Measurements from ENCODE around the gene BIN1. TPM values are rescaled to one million over a fixed set of nuclear protein-coding genes. Genes with fewer than 3 reads are reported as not detected.
A peak's percentile ranks its signal among the peaks of the same experiment; 100 is the strongest.

BIN1 gene
- polyA plus RNA-seq, 4 donors, result 6.7 to 54.3 (median 28.7) TPM

GRCh38 chr2:127138281-127138680 is 31.3 kb upstream of the BIN1 start:
- no peaks in the 10 kb centered on the region for H3K27me3 ChIP-seq (ENCODE audit: control insufficient read depth in 3 of 3, insufficient read depth in 3 of 3, low read length in 3 of 3)
- no peaks in the 10 kb centered on the region for H3K9me3 ChIP-seq (ENCODE audit: control insufficient read depth in 2 of 2, insufficient read depth in 1 of 2, low read depth in 1 of 2, low read length in 1 of 2)
- H3K4me1 ChIP-seq (ENCODE audit: control insufficient read depth in 3 of 3, insufficient read depth in 2 of 3, low read depth in 1 of 3, low read length in 2 of 3), result no peaks in the 10 kb centered on the region
- no peak overlapping the region for H3K27ac ChIP-seq (ENCODE audit: low read depth in 1 of 3, low read length in 2 of 3)
- 80 to 86% (median 83%) methylated on average over 12 of the region's 12 CpGs for WGBS, 3 donors
- DNase-seq, result no peak
- H3K4me3 ChIP-seq (ENCODE audit: low read depth in 1 of 3, low read length in 3 of 3), result no peak overlapping the region
- peaks cover 0 to 2% (median 0%) of the 10 kb centered on the region in 3 donors for H3K36me3 ChIP-seq (ENCODE audit: control insufficient read depth in 3 of 3, insufficient read depth in 2 of 3, low read depth in 1 of 3, low read length in 3 of 3)
- no peak for FAIRE-seq

GRCh38 chr2:127137741-127138140 is 30.8 kb upstream of the BIN1 start:
- Histone ChIP-seq H3K4me3 (ENCODE audit: low read depth in 1 of 3, low read length in 3 of 3) (no peak overlapping the region), H3K9me3 (ENCODE audit: control insufficient read depth in 2 of 2, insufficient read depth in 1 of 2, low read depth in 1 of 2, low read length in 1 of 2) (no peaks in the 10 kb centered on the region), H3K36me3 (ENCODE audit: control insufficient read depth in 3 of 3, insufficient read depth in 2 of 3, low read depth in 1 of 3, low read length in 3 of 3) (peaks cover 0 to 2% (median 0%) of the 10 kb centered on the region in 3 donors), H3K27me3 (ENCODE audit: control insufficient read depth in 3 of 3, insufficient read depth in 3 of 3, low read length in 3 of 3) (no peaks in the 10 kb centered on the region), H3K27ac (ENCODE audit: low read depth in 1 of 3, low read length in 2 of 3) (no peak overlapping the region), H3K4me1 (ENCODE audit: control insufficient read depth in 3 of 3, insufficient read depth in 2 of 3, low read depth in 1 of 3, low read length in 2 of 3) (no peaks in the 10 kb centered on the region)
- FAIRE-seq (no peak), DNase-seq (no peak)
- WGBS, 3 donors, result 84 to 93% (median 88%) methylated on average over 15 of the region's 15 CpGs

GRCh38 chr2:127137225-127137624 is 30.3 kb upstream of the BIN1 start:
- Histone ChIP-seq H3K36me3 (ENCODE audit: control insufficient read depth in 3 of 3, insufficient read depth in 2 of 3, low read depth in 1 of 3, low read length in 3 of 3) (peaks cover 0 to 2% (median 0%) of the 10 kb centered on the region in 3 donors), H3K9me3 (ENCODE audit: control insufficient read depth in 2 of 2, insufficient read depth in 1 of 2, low read depth in 1 of 2, low read length in 1 of 2) (no peaks in the 10 kb centered on the region), H3K27ac (ENCODE audit: low read depth in 1 of 3, low read length in 2 of 3) (no peak overlapping the region), H3K27me3 (ENCODE audit: control insufficient read depth in 3 of 3, insufficient read depth in 3 of 3, low read length in 3 of 3) (no peaks in the 10 kb centered on the region), H3K4me3 (ENCODE audit: low read depth in 1 of 3, low read length in 3 of 3) (no peak overlapping the region), H3K4me1 (ENCODE audit: control insufficient read depth in 3 of 3, insufficient read depth in 2 of 3, low read depth in 1 of 3, low read length in 2 of 3) (no peaks in the 10 kb centered on the region)
- WGBS, 3 donors, result 89 to 97% (median 91%) methylated on average over 12 of the region's 12 CpGs
- DNase-seq (no peak), FAIRE-seq (no peak)

GRCh38 chr2:127134833-127135830 is 28.2 kb upstream of the BIN1 start:
- Histone ChIP-seq H3K4me3 (ENCODE audit: low read depth in 1 of 3, low read length in 3 of 3) (no peak overlapping the region), H3K27me3 (ENCODE audit: control insufficient read depth in 3 of 3, insufficient read depth in 3 of 3, low read length in 3 of 3) (no peaks in the 10 kb centered on the region), H3K36me3 (ENCODE audit: control insufficient read depth in 3 of 3, insufficient read depth in 2 of 3, low read depth in 1 of 3, low read length in 3 of 3) (peaks cover 0 to 2% (median 0%) of the 10 kb centered on the region in 3 donors), H3K4me1 (ENCODE audit: control insufficient read depth in 3 of 3, insufficient read depth in 2 of 3, low read depth in 1 of 3, low read length in 2 of 3) (no peaks in the 10 kb centered on the region), H3K27ac (ENCODE audit: low read depth in 1 of 3, low read length in 2 of 3) (no peak overlapping the region), H3K9me3 (ENCODE audit: control insufficient read depth in 2 of 2, insufficient read depth in 1 of 2, low read depth in 1 of 2, low read length in 1 of 2) (no peaks in the 10 kb centered on the region)
- DNase-seq (peak; percentile 32 to 33), FAIRE-seq (no peak)
- WGBS, 3 donors, result 56 to 71% (median 59%) methylated on average over 15 of the region's 15 CpGs

DNA sequence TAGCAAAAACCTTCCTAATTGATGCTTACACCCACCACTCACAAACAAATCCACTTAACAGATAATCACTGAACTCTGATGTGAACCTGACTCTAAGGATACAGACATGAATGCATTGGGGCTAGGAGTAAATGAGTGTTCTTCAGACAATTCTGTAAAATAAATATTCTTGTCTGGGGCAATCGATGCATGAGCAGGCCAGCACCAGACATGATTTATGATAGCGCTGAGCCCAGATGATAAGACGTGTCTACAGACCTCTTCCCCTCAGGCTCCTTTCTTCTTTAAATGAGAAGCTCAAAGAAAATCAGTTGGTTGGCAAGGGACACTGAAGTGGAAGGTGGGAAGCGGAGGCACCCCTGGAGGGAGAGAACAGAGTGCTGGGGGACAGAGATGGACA is 27.3 kb upstream of the BIN1 start:
- WGBS, 3 donors, result 61 to 71% (median 71%) methylated on average over 4 of the region's 4 CpGs
- Histone ChIP-seq H3K4me1 (ENCODE audit: control insufficient read depth in 3 of 3, insufficient read depth in 2 of 3, low read depth in 1 of 3, low read length in 2 of 3) (no peaks in the 10 kb centered on the region), H3K27me3 (ENCODE audit: control insufficient read depth in 3 of 3, insufficient read depth in 3 of 3, low read length in 3 of 3) (no peaks in the 10 kb centered on the region), H3K36me3 (ENCODE audit: control insufficient read depth in 3 of 3, insufficient read depth in 2 of 3, low read depth in 1 of 3, low read length in 3 of 3) (peaks cover 0 to 2% (median 0%) of the 10 kb centered on the region in 3 donors), H3K27ac (ENCODE audit: low read depth in 1 of 3, low read length in 2 of 3) (no peak overlapping the region), H3K9me3 (ENCODE audit: control insufficient read depth in 2 of 2, insufficient read depth in 1 of 2, low read depth in 1 of 2, low read length in 1 of 2) (no peaks in the 10 kb centered on the region), H3K4me3 (ENCODE audit: low read depth in 1 of 3, low read length in 3 of 3) (no peak overlapping the region)
- no peak for DNase-seq
- no peak for FAIRE-seq

DNA sequence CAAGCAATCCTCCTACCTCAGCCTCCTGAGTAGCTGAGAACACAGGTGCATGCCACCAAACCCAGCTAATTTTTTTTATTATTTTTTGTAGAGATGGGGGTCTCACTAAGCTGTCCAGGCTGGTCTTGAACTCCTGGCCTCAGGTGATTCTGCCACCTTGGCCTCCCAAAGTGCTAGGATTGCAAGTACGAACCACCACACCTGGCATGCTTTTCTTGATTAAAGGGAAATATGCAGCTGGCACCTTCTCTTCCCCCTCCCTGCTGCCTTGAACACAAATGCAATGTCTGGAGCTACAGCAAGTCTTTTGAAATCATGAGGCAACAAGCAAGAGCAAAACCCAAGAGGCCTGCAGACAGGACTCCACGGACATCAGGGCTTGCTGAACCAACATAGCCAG is 26.8 kb upstream of the BIN1 start:
- DNase-seq (no peak), FAIRE-seq (no peak)
- no peak overlapping the region for H3K4me3 ChIP-seq (ENCODE audit: low read depth in 1 of 3, low read length in 3 of 3)
- no peaks in the 10 kb centered on the region for H3K9me3 ChIP-seq (ENCODE audit: control insufficient read depth in 2 of 2, insufficient read depth in 1 of 2, low read depth in 1 of 2, low read length in 1 of 2)
- 88 to 95% (median 89%) methylated on average over 2 of the region's 2 CpGs for WGBS, 3 donors
- H3K4me1 ChIP-seq (ENCODE audit: control insufficient read depth in 3 of 3, insufficient read depth in 2 of 3, low read depth in 1 of 3, low read length in 2 of 3), result no peaks in the 10 kb centered on the region
- no peak overlapping the region for H3K27ac ChIP-seq (ENCODE audit: low read depth in 1 of 3, low read length in 2 of 3)
- peaks cover 0 to 2% (median 0%) of the 10 kb centered on the region in 3 donors for H3K36me3 ChIP-seq (ENCODE audit: control insufficient read depth in 3 of 3, insufficient read depth in 2 of 3, low read depth in 1 of 3, low read length in 3 of 3)
- H3K27me3 ChIP-seq (ENCODE audit: control insufficient read depth in 3 of 3, insufficient read depth in 3 of 3, low read length in 3 of 3), result no peaks in the 10 kb centered on the region

DNA sequence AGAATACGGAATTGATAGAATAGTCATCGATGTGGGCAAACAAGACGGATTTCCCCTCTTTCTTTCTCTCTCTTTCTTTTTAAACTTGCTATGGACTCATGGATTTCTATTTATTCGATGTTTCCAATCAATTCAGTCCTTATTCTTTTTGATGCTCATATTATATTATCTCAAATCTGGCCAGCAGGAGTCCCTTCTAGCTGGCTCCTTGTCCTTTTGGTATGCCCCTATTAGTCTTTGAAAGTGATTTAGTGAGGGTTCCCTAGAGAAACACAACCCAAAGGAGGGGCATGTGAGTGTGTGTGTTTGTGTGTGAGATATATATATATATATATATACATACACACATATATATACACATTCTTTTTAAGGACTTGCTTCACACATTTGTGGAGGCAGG is 23.5 kb upstream of the BIN1 start:
- no peaks in the 10 kb centered on the region for H3K27me3 ChIP-seq (ENCODE audit: control insufficient read depth in 3 of 3, insufficient read depth in 3 of 3, low read length in 3 of 3)
- H3K9me3 ChIP-seq (ENCODE audit: control insufficient read depth in 2 of 2, insufficient read depth in 1 of 2, low read depth in 1 of 2, low read length in 1 of 2), result no peaks in the 10 kb centered on the region
- WGBS, 3 donors, result 94 to 96% (median 95%) methylated on average over 4 of the region's 4 CpGs
- H3K36me3 ChIP-seq (ENCODE audit: control insufficient read depth in 3 of 3, insufficient read depth in 2 of 3, low read depth in 1 of 3, low read length in 3 of 3), result no peaks in the 10 kb centered on the region
- FAIRE-seq (no peak), DNase-seq (no peak)
- H3K4me3 ChIP-seq (ENCODE audit: low read depth in 1 of 3, low read length in 3 of 3), result no peak overlapping the region
- no peak overlapping the region for H3K27ac ChIP-seq (ENCODE audit: low read depth in 1 of 3, low read length in 2 of 3)
- no peaks in the 10 kb centered on the region for H3K4me1 ChIP-seq (ENCODE audit: control insufficient read depth in 3 of 3, insufficient read depth in 2 of 3, low read depth in 1 of 3, low read length in 2 of 3)

DNA sequence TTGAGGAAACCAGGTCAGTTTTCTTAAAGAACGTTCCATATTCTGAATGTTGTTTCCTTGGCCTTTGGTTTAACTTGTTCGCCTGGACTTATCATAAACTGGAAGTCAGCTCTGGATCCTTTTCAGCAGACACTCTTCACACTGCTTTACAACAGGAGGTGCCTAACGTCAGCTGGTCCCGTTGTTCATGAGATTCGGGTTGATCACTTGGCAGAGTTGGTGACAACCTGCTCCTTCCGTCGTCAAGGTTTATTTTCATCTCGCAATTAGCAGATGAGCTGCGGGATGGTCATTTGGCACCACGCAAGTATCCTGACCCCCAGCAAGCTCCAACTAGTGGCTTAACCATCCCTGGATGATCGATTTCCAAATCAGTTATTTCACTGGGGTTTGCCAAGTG is 23.0 kb upstream of the BIN1 start:
- no peak for FAIRE-seq
- DNase-seq, result no peak
- Histone ChIP-seq H3K27ac (ENCODE audit: low read depth in 1 of 3, low read length in 2 of 3) (no peak overlapping the region), H3K9me3 (ENCODE audit: control insufficient read depth in 2 of 2, insufficient read depth in 1 of 2, low read depth in 1 of 2, low read length in 1 of 2) (no peaks in the 10 kb centered on the region), H3K4me3 (ENCODE audit: low read depth in 1 of 3, low read length in 3 of 3) (no peak overlapping the region), H3K27me3 (ENCODE audit: control insufficient read depth in 3 of 3, insufficient read depth in 3 of 3, low read length in 3 of 3) (no peaks in the 10 kb centered on the region), H3K4me1 (ENCODE audit: control insufficient read depth in 3 of 3, insufficient read depth in 2 of 3, low read depth in 1 of 3, low read length in 2 of 3) (no peaks in the 10 kb centered on the region), H3K36me3 (ENCODE audit: control insufficient read depth in 3 of 3, insufficient read depth in 2 of 3, low read depth in 1 of 3, low read length in 3 of 3) (no peaks in the 10 kb centered on the region)
- 79 to 86% (median 84%) methylated on average over 11 of the region's 11 CpGs for WGBS, 3 donors
